ENCODE data around the gene SYT2. TPM values are rescaled to one million over a fixed set of nuclear protein-coding genes. Genes with fewer than 3 reads are reported as not detected.

The SYT2 gene
- total and polyA plus RNA-seq, 7 donors: 0.10 to 0.16 TPM; not detected in 5

GRCh38 chr1:202659541-202659940, 50.7 kb downstream of the SYT2 start:
- Histone ChIP-seq H3K9me3 (no peaks in the 10 kb centered on the region), H3K4me1 (no peaks in the 10 kb centered on the region), H3K27me3 (peaks cover 0 to 31% (median 0%) of the 10 kb centered on the region in 3 donors), H3K36me3 (no peaks in the 10 kb centered on the region), H3K4me3 (no peak overlapping the region), H3K27ac (no peak overlapping the region)
- DNase-seq: no peak
- intact Hi-C loops (cut with DNase I): no loop called here
- WGBS, 2 donors: 51 to 56% methylated on average over 6 of the region's 6 CpGs
- TF ChIP-seq EP300 (IDR thresholded peaks at IDR 0.05) (no peak), CTCF (IDR thresholded peaks at IDR 0.05) (no peak), POLR2AphosphoS5 (IDR thresholded peaks at IDR 0.05) (no peak), POLR2A (IDR thresholded peaks at IDR 0.05) (no peak)

- no peaks in the 10 kb centered on the region for H3K36me3 ChIP-seq
- H3K9me3 ChIP-seq: no peaks in the 10 kb centered on the region
- WGBS, 2 donors: 67 to 73% methylated on average over 2 of the region's 2 CpGs
- peaks cover 0 to 23% (median 0%) of the 10 kb centered on the region in 3 donors for H3K27me3 ChIP-seq
- intact Hi-C loops (cut with DNase I): no loop called here
- no peak overlapping the region for H3K4me3 ChIP-seq
- H3K4me1 ChIP-seq: no peaks in the 10 kb centered on the region
- no peak for TF ChIP-seq EP300 (IDR thresholded peaks at IDR 0.05)
- TF ChIP-seq POLR2AphosphoS5 (IDR thresholded peaks at IDR 0.05): no peak
- TF ChIP-seq POLR2A (IDR thresholded peaks at IDR 0.05): no peak
- TF ChIP-seq CTCF (IDR thresholded peaks at IDR 0.05): no peak
- no peak overlapping the region for H3K27ac ChIP-seq
- no peak for DNase-seq
Observed at GRCh38 chr1:202658769-202659168, 51.5 kb downstream of the SYT2 start.

GRCh38 chr1:202658251-202658759, 51.9 kb downstream of the SYT2 start:
- Histone ChIP-seq H3K27ac (no peak overlapping the region), H3K4me3 (no peak overlapping the region), H3K27me3 (peaks cover 0 to 20% (median 0%) of the 10 kb centered on the region in 3 donors), H3K36me3 (no peaks in the 10 kb centered on the region), H3K9me3 (no peaks in the 10 kb centered on the region), H3K4me1 (no peaks in the 10 kb centered on the region)
- intact Hi-C loops (cut with DNase I): no loop called here
- TF ChIP-seq EP300 (IDR thresholded peaks at IDR 0.05) (no peak), POLR2AphosphoS5 (IDR thresholded peaks at IDR 0.05) (no peak), POLR2A (IDR thresholded peaks at IDR 0.05) (no peak), CTCF (IDR thresholded peaks at IDR 0.05) (no peak)
- WGBS, 2 donors: 82 to 84% methylated on average over 8 of the region's 8 CpGs
- no peak for DNase-seq

- no peaks in the 10 kb centered on the region for H3K36me3 ChIP-seq
- intact Hi-C loops (cut with DNase I): no loop called here
- no peaks in the 10 kb centered on the region for H3K9me3 ChIP-seq
- TF ChIP-seq EP300 (IDR thresholded peaks at IDR 0.05) (no peak), POLR2A (IDR thresholded peaks at IDR 0.05) (no peak), POLR2AphosphoS5 (IDR thresholded peaks at IDR 0.05) (no peak), CTCF (IDR thresholded peaks at IDR 0.05) (no peak)
- H3K4me1 ChIP-seq: no peaks in the 10 kb centered on the region
- H3K4me3 ChIP-seq: no peak overlapping the region
- WGBS, 2 donors: 48 to 79% methylated on average over 7 of the region's 7 CpGs
- DNase-seq: no peak
- no peak overlapping the region for H3K27ac ChIP-seq
- H3K27me3 ChIP-seq: peaks cover 0 to 15% (median 0%) of the 10 kb centered on the region in 3 donors
Observed at GRCh38 chr1:202656951-202657646, 53.2 kb downstream of the SYT2 start.
